Large intestine (tissue), 3 donors: ENCODE measurements around the gene UNC45A. TPM values are rescaled to one million over a fixed set of nuclear protein-coding genes. Genes with fewer than 3 reads are reported as not detected.
"Not testable (repeated sequence)": the region's sequence is repeated elsewhere in the genome, so short reads cannot be mapped to it uniquely, and the experiment has no call there.

ENCODE experiments used
- DNase-seq, 2 donors: peaks; one replicate each; pipeline versions ENCODE4 v3.0.0 to v3.0.0-alpha.2; 2013
- H3K27ac ChIP-seq: one replicate; pipeline ENCODE4 v1.5.1; 2013; ENCODE audit warnings: low read length
- H3K27me3 ChIP-seq: 2 replicates; pipeline ENCODE4 v1.6.1; 2013; ENCODE audit warnings: low read length; ENCODE audit not compliant: control insufficient read depth, insufficient read depth
- H3K36me3 ChIP-seq: 2 replicates; pipeline ENCODE4 v1.6.1; 2013; ENCODE audit warnings: low read length; ENCODE audit not compliant: control insufficient read depth, insufficient read depth
- H3K4me1 ChIP-seq: one replicate; pipeline ENCODE4 v1.6.1; 2013; ENCODE audit warnings: low read length; ENCODE audit not compliant: control insufficient read depth, insufficient read depth
- H3K4me3 ChIP-seq: one replicate; pipeline ENCODE4 v1.5.1; 2013; ENCODE audit warnings: low read length
- H3K9me3 ChIP-seq: one replicate; pipeline ENCODE4 v1.6.1; 2013; ENCODE audit warnings: mild to moderate bottlenecking, low read depth, low read length, moderate library complexity; ENCODE audit not compliant: control insufficient read depth
- WGBS: methylation state at CpG from one replicate; pipeline ENCODE4 v1.1.5; 2013; ENCODE audit warnings: low lambda C conversion rate; ENCODE audit not compliant: insufficient coverage; 5-methylcytosine and 5-hydroxymethylcytosine counted together
- polyA plus RNA-seq: library from polyadenylated mRNA; unstranded; fragments of 120-200 nt; gene quantifications from one replicate; pipeline ENCODE4 v1.2.1, GENCODE V29; 2013

The UNC45A gene
- polyA plus RNA-seq, 1 donor = 49.1 TPM

DNA sequence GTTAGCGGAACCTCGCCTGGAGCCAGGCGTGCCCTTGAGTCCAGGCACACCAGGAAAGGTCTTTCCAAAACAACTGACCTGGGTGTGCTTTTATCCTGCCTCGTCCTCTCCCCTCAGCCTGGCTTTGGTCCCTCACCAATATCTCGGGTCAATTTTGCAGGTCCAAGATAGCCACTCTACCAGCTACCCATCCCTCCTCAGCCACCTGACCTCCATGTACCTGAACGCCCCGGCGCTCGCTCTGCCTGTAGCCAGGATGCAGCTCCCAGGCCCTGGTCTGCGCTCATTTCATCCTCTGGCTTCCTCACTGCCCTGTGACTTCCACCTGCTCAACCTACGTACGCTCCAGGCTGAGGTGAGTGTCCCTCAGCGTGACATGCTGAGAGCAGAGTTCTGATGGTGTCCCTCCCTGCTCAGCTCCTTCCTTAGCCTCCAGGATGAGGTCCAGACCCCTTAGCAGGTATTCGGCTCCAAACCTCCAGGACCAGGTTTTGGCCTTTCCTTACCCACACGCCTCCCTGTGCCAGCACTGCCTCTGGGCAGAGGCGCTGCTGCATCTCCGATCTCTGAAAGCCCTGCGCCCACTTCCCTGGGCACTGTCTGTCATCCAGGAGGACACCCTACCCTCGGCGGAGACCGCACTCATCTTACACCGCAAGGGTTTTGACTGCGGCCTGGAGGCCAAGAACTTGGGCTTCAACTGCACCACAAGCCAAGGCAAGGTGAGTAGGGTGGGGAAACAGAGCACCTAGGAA, 16.9 kb upstream of the UNC45A start:
- no peak for DNase-seq
- Histone ChIP-seq H3K36me3 (peaks cover 67% of the 10 kb centered on the region), H3K4me3 (no peak overlapping the region), H3K9me3 (no peaks in the 10 kb centered on the region), H3K27me3 (no peaks in the 10 kb centered on the region), H3K27ac (no peak overlapping the region), H3K4me1 (no peaks in the 10 kb centered on the region)
- WGBS = no CpG with 5 or more reads among the region's 23 CpGs

- WGBS = no CpG with 5 or more reads among the region's 6 CpGs
- no peaks in the 10 kb centered on the region for H3K4me1 ChIP-seq
- peaks cover 61% of the 10 kb centered on the region for H3K36me3 ChIP-seq
- H3K27ac ChIP-seq = no peak overlapping the region
- no peaks in the 10 kb centered on the region for H3K27me3 ChIP-seq
- no peak overlapping the region for H3K4me3 ChIP-seq
- no peak for DNase-seq
- H3K9me3 ChIP-seq = no peaks in the 10 kb centered on the region
These were observed 16.2 kb upstream of the UNC45A start for GRCh38 chr15:90918835-90919234.

DNA sequence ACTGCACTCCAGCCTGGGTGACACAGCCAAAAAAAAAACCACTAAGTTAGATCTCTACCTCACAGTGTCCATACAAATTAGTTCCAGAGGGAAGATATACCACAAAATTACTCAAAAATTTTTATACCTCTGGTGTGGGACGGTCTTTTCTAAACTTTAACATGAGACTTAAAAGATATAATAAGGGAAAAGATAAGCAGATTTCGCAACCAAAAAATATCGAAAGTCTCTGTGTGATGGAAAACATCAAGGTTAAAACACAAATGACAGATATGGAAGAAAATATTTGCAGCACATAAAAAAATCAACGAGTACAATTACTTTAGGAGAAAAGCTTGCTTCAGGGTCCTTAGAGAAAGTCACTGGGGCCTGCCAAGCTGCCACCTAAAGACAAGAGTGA, 13.2 kb upstream of the UNC45A start:
- Histone ChIP-seq H3K27me3 (no peaks in the 10 kb centered on the region), H3K9me3 (no peaks in the 10 kb centered on the region)
- 93% methylated on average over 2 of the region's 4 CpGs for WGBS

DNA sequence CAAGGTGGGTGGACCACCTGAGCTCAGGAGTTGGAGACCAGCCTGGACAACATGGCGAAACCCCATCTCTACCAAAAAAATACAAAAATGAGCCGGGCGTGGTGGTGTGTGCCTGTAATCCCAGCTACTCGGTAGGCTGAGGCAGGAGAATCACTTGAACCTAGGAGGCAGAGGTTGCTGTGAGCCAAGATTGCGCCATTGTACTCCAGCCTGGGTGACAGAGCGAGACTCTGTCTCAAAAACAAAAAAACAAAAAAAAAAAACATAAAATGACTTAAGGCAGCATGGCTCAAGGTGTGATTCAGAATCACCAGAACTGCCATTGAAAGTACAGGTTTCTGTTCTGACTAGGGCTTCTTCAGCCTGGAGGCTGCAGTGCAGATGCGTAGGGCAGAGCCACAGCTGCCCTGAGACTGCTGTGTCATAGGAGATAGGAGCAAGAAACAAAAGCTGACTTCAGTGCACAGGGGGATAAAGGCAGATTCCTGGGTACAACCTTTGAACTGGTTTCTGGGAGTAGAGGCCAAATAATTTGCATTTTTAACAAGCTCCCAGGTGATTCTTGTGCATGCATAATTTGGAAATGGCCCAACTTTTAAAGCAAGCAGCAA, 12.3 kb upstream of the UNC45A start:
- H3K4me1 ChIP-seq, DNase-seq, H3K9me3 ChIP-seq, H3K27ac ChIP-seq, H3K4me3 ChIP-seq, H3K27me3 ChIP-seq: not testable (repeated sequence)
- no CpG with 5 or more reads among the region's 7 CpGs for WGBS
- peaks cover 30% of the 10 kb centered on the region for H3K36me3 ChIP-seq

More for the DNA sequence above, 13.2 kb upstream of the UNC45A start:
- Histone ChIP-seq H3K36me3 (peaks cover 39% of the 10 kb centered on the region), H3K4me3 (no peak overlapping the region), H3K4me1 (no peaks in the 10 kb centered on the region), H3K27ac (no peak overlapping the region)
- DNase-seq = no peak

DNA sequence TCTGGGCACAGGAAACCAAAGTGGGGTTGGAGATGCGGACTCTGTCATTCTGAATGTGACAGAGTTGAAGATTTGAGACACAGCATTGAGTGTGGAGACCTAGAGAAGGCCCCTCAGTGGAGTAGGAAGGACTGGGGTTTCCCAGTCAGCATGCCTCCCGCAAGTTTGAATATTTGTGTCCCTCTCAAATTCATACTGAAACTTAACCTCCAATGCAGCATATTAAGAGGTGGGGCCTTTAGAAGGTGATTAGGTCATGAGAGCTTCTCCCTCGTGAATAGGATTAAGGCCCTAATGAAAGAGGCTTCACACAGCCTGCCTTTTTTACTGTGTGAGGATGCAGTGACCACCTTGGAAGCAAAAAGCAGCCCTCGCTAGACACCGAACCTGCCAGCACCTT, 10.7 kb upstream of the UNC45A start:
- H3K36me3 ChIP-seq = peaks cover 18% of the 10 kb centered on the region
- H3K27me3 ChIP-seq = no peaks in the 10 kb centered on the region
- DNase-seq = no peak
- no peak overlapping the region for H3K4me3 ChIP-seq
- no peaks in the 10 kb centered on the region for H3K9me3 ChIP-seq
- WGBS = no CpG with 5 or more reads among the region's 5 CpGs
- no peaks in the 10 kb centered on the region for H3K4me1 ChIP-seq
- H3K27ac ChIP-seq = no peak overlapping the region

GRCh38 chr15:90926766-90927165, 8.3 kb upstream of the UNC45A start:
- H3K4me3 ChIP-seq, DNase-seq, H3K9me3 ChIP-seq, H3K27ac ChIP-seq, H3K27me3 ChIP-seq, H3K36me3 ChIP-seq: not testable (repeated sequence)
- WGBS = no CpG with 5 or more reads among the region's 10 CpGs
- H3K4me1 ChIP-seq = peaks cover 12% of the 10 kb centered on the region

DNA sequence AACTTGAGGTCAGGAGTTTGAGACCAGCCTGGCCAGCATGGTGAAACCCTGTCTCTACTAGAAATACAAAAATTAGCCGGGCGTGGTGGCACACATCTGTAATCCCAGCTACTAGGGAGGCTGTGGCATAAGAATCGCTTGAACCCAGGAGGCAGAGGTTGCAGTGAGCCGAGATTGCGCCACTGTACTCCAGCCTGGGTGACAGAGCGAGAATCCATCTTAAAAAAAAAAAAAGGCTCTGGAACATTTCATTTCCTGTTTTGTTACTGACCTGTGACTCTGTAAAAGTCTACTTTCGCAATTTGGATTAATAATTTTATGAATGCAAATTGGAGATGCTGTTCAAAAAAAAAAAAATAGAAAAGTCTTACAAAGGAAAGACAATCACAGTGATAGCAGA, 7.0 kb upstream of the UNC45A start:
- H3K27ac ChIP-seq, H3K4me3 ChIP-seq, H3K27me3 ChIP-seq, H3K9me3 ChIP-seq, DNase-seq, H3K36me3 ChIP-seq: not testable (repeated sequence)
- peaks cover 12% of the 10 kb centered on the region for H3K4me1 ChIP-seq
- WGBS = 100% methylated on average over 1 of the region's 7 CpGs

DNA sequence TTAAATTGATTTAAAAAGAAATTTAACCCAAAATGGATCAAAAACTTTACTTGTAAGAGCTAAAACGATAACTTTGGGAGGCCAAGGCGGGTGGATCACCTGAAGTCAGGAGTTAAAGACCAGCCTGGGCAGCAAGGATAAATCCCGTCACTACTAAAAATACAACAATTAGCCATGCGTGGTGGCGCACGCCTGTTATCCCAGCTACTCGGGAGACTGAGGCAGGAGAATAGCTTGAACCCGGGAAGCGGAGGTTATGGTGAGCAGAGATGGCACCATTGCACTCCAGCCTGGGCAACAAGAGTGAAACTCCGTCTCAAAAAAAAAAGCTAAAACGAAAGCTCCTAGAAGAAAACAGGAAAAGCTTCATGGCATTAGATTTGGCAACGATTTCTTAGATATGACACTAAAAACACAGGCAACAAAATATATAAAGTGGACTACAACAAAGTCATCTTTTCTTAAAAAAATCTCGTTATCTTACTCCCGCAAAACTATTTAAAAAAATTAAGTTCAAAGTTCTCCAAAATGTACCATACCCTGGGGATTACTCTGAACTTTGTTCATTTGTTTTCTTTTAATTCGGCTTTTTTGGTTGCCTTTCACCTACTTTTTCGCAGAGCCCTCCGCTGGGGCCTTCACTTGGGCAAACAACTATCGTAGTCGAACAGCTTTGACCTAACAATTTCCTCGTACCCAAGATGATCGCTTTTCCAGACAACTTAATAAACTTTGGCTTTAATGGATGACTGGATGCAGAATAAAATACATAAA, 5.7 kb upstream of the UNC45A start:
- Histone ChIP-seq H3K9me3 (no peaks in the 10 kb centered on the region), H3K4me1 (peaks cover 19% of the 10 kb centered on the region), H3K27me3 (no peaks in the 10 kb centered on the region), H3K27ac (peak overlapping the region; percentile 86), H3K36me3 (no peaks in the 10 kb centered on the region), H3K4me3 (peak overlapping the region; percentile 82)
- DNase-seq = peak in 1 of 2 donors; percentile 21
- 38% methylated on average over 5 of the region's 21 CpGs for WGBS

GRCh38 chr15:90930861-90931574, 4.1 kb upstream of the UNC45A start:
- no peaks in the 10 kb centered on the region for H3K9me3 ChIP-seq
- H3K36me3 ChIP-seq = no peaks in the 10 kb centered on the region
- WGBS = no CpG with 5 or more reads among the region's 15 CpGs
- peaks cover 26% of the 10 kb centered on the region for H3K4me1 ChIP-seq
- no peak for DNase-seq
- no peaks in the 10 kb centered on the region for H3K27me3 ChIP-seq
- no peak overlapping the region for H3K4me3 ChIP-seq
- peak overlapping the region; percentile 86 for H3K27ac ChIP-seq

DNA sequence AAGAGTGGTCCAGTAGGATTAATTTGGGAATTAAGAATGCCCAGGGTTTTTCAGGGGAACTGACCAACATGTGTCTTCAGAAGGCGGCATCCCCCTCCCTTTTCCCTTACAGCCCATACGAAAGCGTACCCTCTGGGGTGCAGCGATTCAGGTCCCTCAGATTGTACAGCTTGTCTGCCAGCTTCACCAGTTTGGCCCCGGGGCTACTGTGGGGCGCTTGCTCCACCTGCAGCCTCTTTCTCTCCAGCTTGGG, 3.6 kb upstream of the UNC45A start:
- peaks cover 31% of the 10 kb centered on the region for H3K4me1 ChIP-seq
- no peaks in the 10 kb centered on the region for H3K27me3 ChIP-seq
- DNase-seq = no peak
- H3K27ac ChIP-seq = peak overlapping the region; percentile 78
- no CpG with 5 or more reads among the region's 6 CpGs for WGBS
- H3K9me3 ChIP-seq = no peaks in the 10 kb centered on the region
- no peaks in the 10 kb centered on the region for H3K36me3 ChIP-seq
- H3K4me3 ChIP-seq = peak overlapping the region; percentile 62
